IMR-90 (cell line): Measurements from ENCODE around the gene CREG1.
"Not testable (repeated sequence)": the region's sequence is repeated elsewhere in the genome, so short reads cannot be mapped to it uniquely, and the experiment has no call there.

Experiments
- BHLHE40 ChIP-seq: fragments of 150-350 bp; IDR thresholded peaks from 2 replicates; pipeline ENCODE4 v1.6.1; 2016; ENCODE audit warnings: mild to moderate bottlenecking, low read depth, low read length
- CEBPB ChIP-seq: IDR thresholded peaks from 2 replicates; pipeline ENCODE4 v1.6.1; 2012; ENCODE audit warnings: low read depth, low read length, improper control_type of control experiment
- CHD1 ChIP-seq: IDR thresholded peaks from 2 replicates; pipeline ENCODE4 v1.6.1; 2012; ENCODE audit warnings: low read depth, low read length, improper control_type of control experiment
- CTCF ChIP-seq: conservative IDR thresholded peaks from 2 replicates; pipeline ENCODE4 v1.5.1; 2012; ENCODE audit warnings: mild to moderate bottlenecking, low read depth, low read length, improper control_type of control experiment
- FOS ChIP-seq: fragments of 150-350 bp; IDR thresholded peaks from 2 replicates; pipeline ENCODE4 v1.6.1; 2016; ENCODE audit warnings: low read depth, low read length
- MAFK ChIP-seq: IDR thresholded peaks from 2 replicates; pipeline ENCODE4 v1.6.1; 2012; ENCODE audit warnings: low read depth, low read length, improper control_type of control experiment
- MAZ ChIP-seq: IDR thresholded peaks from 2 replicates; pipeline ENCODE4 v1.6.1; 2012; ENCODE audit warnings: low read depth, mild to moderate bottlenecking, low read length, improper control_type of control experiment, moderate library complexity, borderline replicate concordance
- MXI1 ChIP-seq: IDR thresholded peaks from 2 replicates; pipeline ENCODE4 v1.6.1; 2012; ENCODE audit warnings: low read depth, mild to moderate bottlenecking, low read length, moderate library complexity, borderline replicate concordance
- POLR2A ChIP-seq: IDR thresholded peaks from 2 replicates; pipeline ENCODE4 v1.6.1; 2012; ENCODE audit warnings: mild to moderate bottlenecking, low read depth, low read length
- RAD21 ChIP-seq: IDR thresholded peaks from 2 replicates; pipeline ENCODE4 v1.6.1; 2012; ENCODE audit warnings: low read length, improper control_type of control experiment
- RCOR1 ChIP-seq: IDR thresholded peaks from 2 replicates; pipeline ENCODE4 v1.6.1; 2012; ENCODE audit warnings: mild to moderate bottlenecking, low read length, improper control_type of control experiment; ENCODE audit not compliant: insufficient replicate concordance
- RFX5 ChIP-seq: IDR thresholded peaks from 2 replicates; pipeline ENCODE4 v1.8.0; 2012; ENCODE audit warnings: low read depth, mild to moderate bottlenecking, low read length, moderate library complexity
- SMC3 ChIP-seq: fragments of 150-350 bp; IDR thresholded peaks from 2 replicates; pipeline ENCODE4 v1.6.1; 2016; ENCODE audit warnings: low read depth, mild to moderate bottlenecking, antibody characterized with exemption, low read length, moderate library complexity
- USF2 ChIP-seq: fragments of 150-350 bp; IDR thresholded peaks from 2 replicates; pipeline ENCODE4 v1.6.1; 2017; ENCODE audit warnings: mild to moderate bottlenecking, antibody characterized with exemption, low read length, low read depth

GRCh38 chr1:167570712-167571111 lies 17.1 kb upstream of the CREG1 start:
- TF ChIP-seq POLR2A, CTCF, USF2, RCOR1, BHLHE40, MAZ, MXI1, RFX5, CEBPB, MAFK, CHD1, RAD21, SMC3, FOS: not testable (repeated sequence)
